ENCODE results near the gene HECTD3. TPM values are rescaled to one million over a fixed set of nuclear protein-coding genes. Genes with fewer than 3 reads are reported as not detected.

The HECTD3 gene
- 19.6 and 20.3 TPM in 2 replicates for total RNA-seq

- DNase-seq = peak; percentile 94
- peaks cover 29% of the 10 kb centered on the region for H3K36me3 Mint-ChIP-seq (ENCODE audit: low read depth)
- peaks cover 52% of the 10 kb centered on the region for H3K4me1 Mint-ChIP-seq
- peak within 1 kb of the TSS; percentile 85 for H3K4me3 Mint-ChIP-seq
- H3K27ac Mint-ChIP-seq = peak within 1 kb of the TSS; percentile 91
- no peaks in the 10 kb centered on the region for H3K9me3 Mint-ChIP-seq
- H3K27me3 Mint-ChIP-seq = no peaks in the 10 kb centered on the region
- intact Hi-C loops (cut with micrococcal nuclease) = loop anchor here (2.0 to 5.0 kb wide), 4 partner anchors 174 to 574 kb away; partner anchors contain the start of genes BEST4 and NASP
Observed at GRCh38 chr1:45010855-45011811, at the start of gene HECTD3. Gene HECTD3 (minus strand): TSS chr1:45011324. CDS start chr1:45011257, 67 bp downstream.

- no peak overlapping the region for H3K4me3 Mint-ChIP-seq
- intact Hi-C loops (cut with micrococcal nuclease) = no loop called here
- no peaks in the 10 kb centered on the region for H3K27me3 Mint-ChIP-seq
- no peak overlapping the region for H3K27ac Mint-ChIP-seq
- no peak for DNase-seq
- no peaks in the 10 kb centered on the region for H3K9me3 Mint-ChIP-seq
- no peaks in the 10 kb centered on the region for H3K36me3 Mint-ChIP-seq (ENCODE audit: low read depth)
- H3K4me1 Mint-ChIP-seq = no peaks in the 10 kb centered on the region
Observed at GRCh38 chr1:45059829-45060228, 48.7 kb upstream of the HECTD3 start.

- Mint-ChIP-seq H3K27me3 (no peaks in the 10 kb centered on the region), H3K4me1 (no peaks in the 10 kb centered on the region), H3K4me3 (no peak overlapping the region), H3K9me3 (no peaks in the 10 kb centered on the region), H3K36me3 (ENCODE audit: low read depth) (no peaks in the 10 kb centered on the region), H3K27ac (no peak overlapping the region)
- DNase-seq = no peak
- intact Hi-C loops (cut with micrococcal nuclease) = no loop called here
Observed at GRCh38 chr1:45057542-45057941, 46.4 kb upstream of the HECTD3 start.

- no peak overlapping the region for H3K27ac Mint-ChIP-seq
- peak overlapping the region; percentile 30 for H3K4me3 Mint-ChIP-seq
- intact Hi-C loops (cut with micrococcal nuclease) = no loop called here
- DNase-seq = peak; percentile 69
- no peaks in the 10 kb centered on the region for H3K9me3 Mint-ChIP-seq
- no peaks in the 10 kb centered on the region for H3K27me3 Mint-ChIP-seq
- H3K4me1 Mint-ChIP-seq = peaks cover 9% of the 10 kb centered on the region
- no peaks in the 10 kb centered on the region for H3K36me3 Mint-ChIP-seq (ENCODE audit: low read depth)
Observed at GRCh38 chr1:45051005-45051772, 40.1 kb upstream of the HECTD3 start.

GRCh38 chr1:45047032-45047431 is 35.9 kb upstream of the HECTD3 start:
- no peak overlapping the region for H3K27ac Mint-ChIP-seq
- intact Hi-C loops (cut with micrococcal nuclease) = no loop called here
- H3K9me3 Mint-ChIP-seq = no peaks in the 10 kb centered on the region
- H3K27me3 Mint-ChIP-seq = no peaks in the 10 kb centered on the region
- H3K4me1 Mint-ChIP-seq = peaks cover 9% of the 10 kb centered on the region
- no peaks in the 10 kb centered on the region for H3K36me3 Mint-ChIP-seq (ENCODE audit: low read depth)
- H3K4me3 Mint-ChIP-seq = no peak overlapping the region
- DNase-seq = no peak

GRCh38 chr1:45044916-45045315 is 33.8 kb upstream of the HECTD3 start:
- Mint-ChIP-seq H3K27me3 (no peaks in the 10 kb centered on the region), H3K4me1 (no peaks in the 10 kb centered on the region), H3K36me3 (ENCODE audit: low read depth) (no peaks in the 10 kb centered on the region), H3K4me3 (no peak overlapping the region), H3K27ac (no peak overlapping the region), H3K9me3 (no peaks in the 10 kb centered on the region)
- no peak for DNase-seq
- intact Hi-C loops (cut with micrococcal nuclease) = no loop called here

GRCh38 chr1:45043094-45043493 is 32.0 kb upstream of the HECTD3 start:
- H3K36me3 Mint-ChIP-seq (ENCODE audit: low read depth) = no peaks in the 10 kb centered on the region
- intact Hi-C loops (cut with micrococcal nuclease) = no loop called here
- H3K4me3 Mint-ChIP-seq = no peak overlapping the region
- no peak overlapping the region for H3K27ac Mint-ChIP-seq
- H3K4me1 Mint-ChIP-seq = no peaks in the 10 kb centered on the region
- no peaks in the 10 kb centered on the region for H3K9me3 Mint-ChIP-seq
- H3K27me3 Mint-ChIP-seq = no peaks in the 10 kb centered on the region
- no peak for DNase-seq

GRCh38 chr1:45040297-45040696 is 29.2 kb upstream of the HECTD3 start:
- Mint-ChIP-seq H3K4me3 (no peak overlapping the region), H3K27me3 (no peaks in the 10 kb centered on the region), H3K27ac (no peak overlapping the region), H3K36me3 (ENCODE audit: low read depth) (no peaks in the 10 kb centered on the region), H3K9me3 (no peaks in the 10 kb centered on the region), H3K4me1 (peaks cover 7% of the 10 kb centered on the region)
- intact Hi-C loops (cut with micrococcal nuclease) = no loop called here
- no peak for DNase-seq

GRCh38 chr1:45038661-45039364 is 27.7 kb upstream of the HECTD3 start:
- H3K27me3 Mint-ChIP-seq = no peaks in the 10 kb centered on the region

GRCh38 chr1:45038240-45038639 is 27.1 kb upstream of the HECTD3 start:
- Mint-ChIP-seq H3K36me3 (ENCODE audit: low read depth) (no peaks in the 10 kb centered on the region), H3K9me3 (no peaks in the 10 kb centered on the region)
- intact Hi-C loops (cut with micrococcal nuclease) = no loop called here

More at GRCh38 chr1:45038661-45039364, 27.7 kb upstream of the HECTD3 start:
- H3K36me3 Mint-ChIP-seq (ENCODE audit: low read depth) = no peaks in the 10 kb centered on the region
- no peaks in the 10 kb centered on the region for H3K9me3 Mint-ChIP-seq
- DNase-seq = no peak
- H3K4me3 Mint-ChIP-seq = no peak overlapping the region
- intact Hi-C loops (cut with micrococcal nuclease) = no loop called here
- H3K27ac Mint-ChIP-seq = no peak overlapping the region
- peaks cover 7% of the 10 kb centered on the region for H3K4me1 Mint-ChIP-seq

GRCh38 chr1:45037456-45037855 is 26.3 kb upstream of the HECTD3 start:
- DNase-seq = no peak
- intact Hi-C loops (cut with micrococcal nuclease) = no loop called here
- no peaks in the 10 kb centered on the region for H3K36me3 Mint-ChIP-seq (ENCODE audit: low read depth)
- H3K27me3 Mint-ChIP-seq = no peaks in the 10 kb centered on the region
- peaks cover 12% of the 10 kb centered on the region for H3K4me1 Mint-ChIP-seq
- H3K9me3 Mint-ChIP-seq = no peaks in the 10 kb centered on the region
- no peak overlapping the region for H3K4me3 Mint-ChIP-seq
- H3K27ac Mint-ChIP-seq = no peak overlapping the region

More at GRCh38 chr1:45038240-45038639, 27.1 kb upstream of the HECTD3 start:
- Mint-ChIP-seq H3K27ac (no peak overlapping the region), H3K27me3 (no peaks in the 10 kb centered on the region), H3K4me3 (no peak overlapping the region), H3K4me1 (peaks cover 10% of the 10 kb centered on the region)
- no peak for DNase-seq

GRCh38 chr1:45035631-45036301 is 24.6 kb upstream of the HECTD3 start:
- DNase-seq = no peak
- Mint-ChIP-seq H3K4me1 (peaks cover 12% of the 10 kb centered on the region), H3K36me3 (ENCODE audit: low read depth) (no peaks in the 10 kb centered on the region)

GRCh38 chr1:45033356-45033755 is 22.2 kb upstream of the HECTD3 start:
- no peak for DNase-seq
- Mint-ChIP-seq H3K4me1 (peaks cover 12% of the 10 kb centered on the region), H3K9me3 (no peaks in the 10 kb centered on the region), H3K27ac (no peak overlapping the region), H3K36me3 (ENCODE audit: low read depth) (no peaks in the 10 kb centered on the region), H3K4me3 (no peak overlapping the region), H3K27me3 (no peaks in the 10 kb centered on the region)
- intact Hi-C loops (cut with micrococcal nuclease) = no loop called here

More at GRCh38 chr1:45035631-45036301, 24.6 kb upstream of the HECTD3 start:
- intact Hi-C loops (cut with micrococcal nuclease) = no loop called here
- H3K27me3 Mint-ChIP-seq = no peaks in the 10 kb centered on the region
- no peaks in the 10 kb centered on the region for H3K9me3 Mint-ChIP-seq
- H3K27ac Mint-ChIP-seq = no peak overlapping the region
- H3K4me3 Mint-ChIP-seq = no peak overlapping the region

All from activated CD4-positive, alpha-beta T cell treated with anti-CD3 and anti-CD28 coated beads, Interleukin-2, amount 10 ng/mL, durations not matched to agents 24 days and 14 days (primary cell).